HG03060 (cell line): ENCODE results near the gene TSPAN13.

Experiments
- ATAC-seq: cut with Tn5 transposase; IDR thresholded peaks from one replicate; pipeline ENCODE4 v1.9.1; 2021; ENCODE audit warnings: low read depth, moderate number of reproducible peaks; ENCODE audit not compliant: unreplicated experiment

Gene TSPAN13

DNA sequence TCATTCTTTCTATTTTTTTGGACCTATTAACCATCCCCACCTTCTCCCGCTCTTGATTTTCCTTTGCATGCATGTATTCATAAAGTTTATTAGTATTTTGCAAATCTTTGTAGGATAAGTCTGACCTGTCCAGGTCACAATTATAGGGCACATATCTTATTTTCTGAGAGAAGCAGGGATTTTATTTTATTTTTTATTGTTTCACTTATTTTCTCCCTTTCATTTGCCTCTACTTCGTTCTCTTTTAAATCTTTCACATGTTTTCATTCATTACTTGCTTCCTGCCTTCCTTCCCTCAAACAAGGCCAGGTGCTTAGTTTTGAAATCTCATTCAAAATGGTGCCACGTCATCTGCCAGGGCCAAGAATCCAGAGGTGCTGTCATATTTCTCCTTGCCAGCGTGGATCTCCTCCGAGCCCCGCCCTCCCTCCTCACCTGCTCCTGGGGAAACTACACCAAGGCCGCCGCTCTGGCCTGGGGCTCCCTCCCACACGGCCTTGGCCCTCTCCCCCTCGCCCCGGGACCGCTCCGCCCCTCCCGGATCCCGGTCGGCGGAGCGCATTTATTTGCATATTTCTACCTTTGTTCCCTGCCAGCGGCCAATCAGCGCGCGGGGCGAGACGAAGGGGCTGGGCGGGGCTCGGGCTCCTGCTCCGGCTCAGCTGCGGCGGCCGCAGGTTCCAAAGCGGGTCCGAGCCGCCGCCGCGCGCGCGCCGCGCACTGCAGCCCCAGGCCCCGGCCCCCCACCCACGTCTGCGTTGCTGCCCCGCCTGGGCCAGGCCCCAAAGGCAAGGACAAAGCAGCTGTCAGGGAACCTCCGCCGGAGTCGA lies at the start of gene TSPAN13:
Gene TSPAN13 (plus strand): TSS at position 654 of the 830 bp plus-strand sequence. CDS start 213 bp downstream, outside the sequence.
- ATAC-seq = no peak

DNA sequence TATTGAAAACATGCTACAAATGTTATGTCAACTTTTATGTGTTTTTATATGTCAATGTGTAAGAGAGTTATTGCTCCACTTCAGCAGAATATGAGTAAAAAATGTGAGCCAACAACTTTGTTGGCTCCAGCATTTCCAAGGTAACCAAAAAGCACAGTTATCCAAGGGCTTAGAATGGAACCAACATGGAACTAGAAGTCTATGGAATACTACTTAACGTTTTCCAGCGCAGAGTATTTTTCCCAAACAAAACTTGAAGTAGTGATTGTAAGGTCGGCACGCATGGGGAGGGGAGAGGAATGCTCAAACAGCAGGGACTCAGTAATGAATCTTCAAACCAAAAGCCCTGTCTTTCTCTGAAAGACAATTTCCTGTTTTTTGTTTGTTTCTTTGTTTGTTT lies 45.0 kb upstream of the TSPAN13 start:
- no peak for ATAC-seq

DNA sequence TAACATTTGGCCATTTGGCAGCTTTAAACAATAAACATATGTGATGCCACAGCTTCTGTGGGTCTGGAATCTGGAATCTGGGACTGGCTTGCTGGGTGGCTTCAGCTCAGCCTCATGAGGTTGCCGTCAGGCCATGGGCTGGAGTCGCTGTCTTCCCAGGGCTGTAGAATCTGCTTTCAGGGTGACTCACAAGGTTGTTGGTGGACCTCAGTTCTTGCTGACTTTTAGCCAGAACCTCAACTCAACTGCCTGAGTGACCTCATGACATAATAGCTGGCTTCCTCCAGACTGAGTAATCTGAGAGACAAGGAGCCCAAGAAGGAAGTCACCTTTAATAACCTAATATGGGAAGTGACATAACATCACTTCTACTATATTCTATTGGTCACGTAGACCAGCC lies 44.6 kb upstream of the TSPAN13 start:
- ATAC-seq = no peak

DNA sequence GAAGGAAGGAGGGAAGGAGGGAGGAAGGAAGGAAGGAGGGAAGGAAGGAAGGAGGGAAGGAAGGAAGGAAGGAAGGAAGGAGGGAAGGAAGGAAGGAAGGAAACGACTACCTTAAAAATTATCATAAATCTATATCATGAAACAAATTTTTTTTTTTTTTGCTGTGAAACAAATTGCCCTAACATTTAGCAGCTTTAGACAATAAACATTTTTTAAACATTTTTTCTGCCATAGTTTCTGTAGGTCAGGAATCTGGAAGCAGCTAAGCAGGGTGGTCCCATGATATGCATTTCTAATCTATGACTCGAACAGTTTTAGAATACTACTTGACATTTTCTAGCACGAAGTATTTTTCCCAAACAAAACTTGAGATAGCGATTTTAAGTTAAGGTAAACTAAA lies 42.9 kb upstream of the TSPAN13 start:
- no peak for ATAC-seq

DNA sequence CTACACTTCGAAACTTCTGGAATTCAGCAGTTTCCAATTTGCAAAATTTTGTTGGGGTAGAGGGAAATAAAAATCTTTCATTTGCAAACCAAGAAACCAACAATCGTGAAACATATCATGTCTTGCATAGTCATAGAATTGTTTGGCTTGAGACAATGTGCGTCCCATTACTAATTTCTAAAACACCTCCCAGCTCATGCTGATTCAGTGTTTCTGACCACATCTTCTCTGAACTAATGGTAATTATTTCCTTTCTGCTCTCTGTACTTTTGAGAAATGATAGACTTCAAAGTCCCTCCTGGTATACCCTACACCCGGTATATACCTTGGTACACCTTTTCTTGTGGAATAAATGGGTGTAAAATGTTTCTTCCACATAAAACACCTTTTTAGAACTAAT lies 41.8 kb upstream of the TSPAN13 start:
- no peak for ATAC-seq

DNA sequence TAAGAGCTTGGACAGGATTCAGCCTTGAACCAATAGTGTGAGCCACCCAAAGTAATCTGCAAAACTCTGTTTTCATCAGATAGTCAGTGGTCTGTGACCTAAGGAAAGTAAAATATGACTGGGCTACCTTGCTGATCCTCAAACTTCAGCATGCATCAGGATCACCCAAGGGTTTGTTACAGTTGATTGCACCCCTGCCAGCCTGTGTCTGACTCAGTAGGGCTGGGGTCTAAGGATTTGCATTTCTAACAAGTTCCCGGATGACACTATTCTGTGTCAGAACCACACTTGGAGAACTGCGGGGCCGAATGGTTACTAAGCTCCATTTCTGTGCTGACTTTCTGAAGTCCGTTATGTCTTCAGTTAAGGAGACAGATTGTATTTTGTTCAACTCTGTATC lies 40.6 kb upstream of the TSPAN13 start:
- ATAC-seq = no peak

DNA sequence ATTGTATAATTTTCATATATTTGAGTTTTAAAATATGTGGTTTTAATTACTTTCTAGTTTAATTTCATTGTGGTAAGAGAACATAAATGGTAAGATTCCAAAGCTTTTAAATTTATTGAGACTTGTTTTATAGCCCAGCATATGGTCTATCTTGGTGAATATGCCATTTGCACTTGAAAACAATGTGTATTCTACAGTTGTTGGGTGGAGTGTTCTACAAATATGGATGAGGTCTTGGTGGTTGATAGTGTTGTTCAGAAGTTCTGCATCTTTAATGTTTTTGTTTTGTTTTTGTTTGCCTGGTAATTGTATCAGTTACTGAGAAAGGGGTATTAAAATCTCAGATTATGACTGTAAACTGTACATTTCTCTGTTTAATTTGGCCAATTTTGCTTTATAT lies 37.6 kb upstream of the TSPAN13 start:
- ATAC-seq = no peak

DNA sequence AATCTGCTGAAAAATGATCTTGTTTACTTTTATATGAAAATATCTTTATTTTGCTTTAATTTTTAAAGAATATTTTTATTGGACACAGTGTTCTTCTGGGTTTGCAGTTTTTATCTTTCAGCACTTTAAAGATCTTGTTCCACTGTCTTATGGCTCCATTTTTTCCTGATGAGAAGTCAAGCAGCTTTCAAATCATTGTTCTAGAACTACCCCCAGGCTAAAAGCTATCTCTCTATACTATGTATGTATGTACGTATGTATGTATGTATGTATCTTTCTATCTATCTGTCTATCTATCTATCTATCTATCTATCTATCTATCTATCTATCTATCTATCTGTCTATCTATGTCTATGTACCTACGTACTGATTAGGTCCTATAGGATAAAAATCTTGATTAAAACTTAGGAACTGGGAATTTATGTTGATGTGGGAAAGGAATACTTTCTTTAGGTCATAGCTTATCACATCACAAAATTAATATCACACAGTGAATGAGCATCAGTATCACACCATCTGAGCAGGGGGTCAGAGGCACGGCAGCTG lies 35.4 kb upstream of the TSPAN13 start:
- no peak for ATAC-seq

DNA sequence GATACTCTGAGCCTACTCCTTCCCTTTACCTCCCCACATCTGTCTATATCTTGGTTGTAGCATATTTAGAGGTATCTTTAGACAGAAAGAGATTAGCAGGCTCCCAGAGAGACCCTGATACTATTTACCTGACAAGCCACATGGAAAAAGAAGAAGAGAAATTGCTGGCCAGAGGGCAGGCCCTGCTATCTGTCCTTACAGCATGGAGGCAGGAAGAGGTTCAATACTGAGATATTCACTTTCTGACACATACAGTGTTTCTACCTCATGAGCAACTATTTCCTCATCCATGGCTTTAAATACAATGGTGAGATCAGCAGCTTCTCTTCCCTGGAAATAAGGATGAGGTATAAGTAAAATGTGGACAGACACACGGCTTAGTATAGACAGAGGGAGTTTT lies 33.9 kb upstream of the TSPAN13 start:
- ATAC-seq = no peak

DNA sequence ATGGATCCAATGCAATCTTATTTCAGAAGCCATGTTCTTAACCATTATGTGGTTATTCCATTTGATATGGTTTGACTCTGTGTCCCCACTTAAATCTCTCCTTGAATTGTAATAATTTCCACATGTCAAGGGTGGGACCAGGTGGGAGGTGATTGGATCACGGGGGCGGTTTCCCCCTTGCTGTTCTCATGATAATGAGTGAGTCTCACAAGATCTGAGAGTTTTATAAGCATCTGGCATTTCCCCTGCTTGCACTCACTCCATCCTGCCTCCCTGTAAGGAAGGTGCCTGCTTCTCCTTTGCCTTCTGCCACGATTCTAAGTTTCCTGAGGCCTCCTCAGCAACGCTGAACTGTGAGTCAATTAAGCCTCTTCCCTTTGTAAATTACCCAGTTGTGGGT lies 32.0 kb upstream of the TSPAN13 start:
- no peak for ATAC-seq

DNA sequence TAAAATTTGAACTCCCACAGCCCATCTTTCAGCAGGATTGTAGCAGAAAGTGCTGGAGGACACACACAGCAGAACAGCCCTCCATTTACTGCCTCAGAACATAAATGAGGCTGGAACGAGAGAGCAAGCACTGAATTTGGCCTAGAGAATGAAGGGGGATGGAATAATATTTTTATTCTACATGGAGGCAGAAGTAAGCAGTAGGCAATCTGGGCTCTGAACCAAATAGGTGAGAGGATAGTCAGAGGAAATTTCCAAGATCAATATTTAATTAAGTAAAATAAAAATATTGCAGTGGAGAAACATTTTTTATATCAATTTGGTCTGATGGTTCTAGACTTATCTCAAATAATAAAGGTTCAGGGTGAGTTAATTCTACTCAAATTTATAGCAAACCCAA lies 29.2 kb upstream of the TSPAN13 start:
- ATAC-seq = no peak

DNA sequence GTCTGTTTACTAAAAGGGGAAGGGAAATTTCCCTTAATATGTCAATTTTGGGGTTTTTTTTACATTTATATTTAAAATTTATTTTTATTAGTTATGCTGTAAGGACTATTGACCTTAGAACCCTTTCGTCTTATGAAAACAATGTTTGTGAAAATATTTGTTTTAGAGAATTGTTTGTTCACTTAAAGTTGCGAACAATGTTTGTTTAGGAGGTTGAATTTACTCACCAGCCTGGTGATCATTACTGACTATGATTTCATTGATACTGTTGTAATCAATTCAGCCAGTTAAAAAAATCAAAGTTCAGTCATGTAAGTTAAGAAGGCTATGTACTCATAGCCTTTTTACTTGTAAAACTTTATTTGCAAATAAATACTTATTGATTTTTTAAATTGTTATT lies 27.4 kb upstream of the TSPAN13 start:
- ATAC-seq = no peak

DNA sequence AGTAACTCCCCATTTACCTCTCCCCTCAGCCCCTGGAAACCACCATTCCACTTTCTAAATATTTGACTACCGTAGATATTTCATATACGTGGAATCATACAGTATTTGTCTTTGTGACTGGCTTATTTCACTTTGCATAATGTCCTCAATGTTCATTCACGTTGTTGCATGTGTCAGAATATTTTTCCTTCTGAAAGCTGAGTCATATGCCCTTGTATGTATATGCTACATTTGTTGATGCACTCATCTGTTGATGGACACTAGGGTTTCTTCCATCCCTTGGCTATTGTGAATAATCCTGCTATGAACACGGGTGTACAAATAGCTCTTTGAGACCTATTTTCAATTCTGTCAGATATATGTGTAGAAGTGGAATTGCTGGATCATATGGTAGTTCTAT lies 25.8 kb upstream of the TSPAN13 start:
- ATAC-seq = no peak

DNA sequence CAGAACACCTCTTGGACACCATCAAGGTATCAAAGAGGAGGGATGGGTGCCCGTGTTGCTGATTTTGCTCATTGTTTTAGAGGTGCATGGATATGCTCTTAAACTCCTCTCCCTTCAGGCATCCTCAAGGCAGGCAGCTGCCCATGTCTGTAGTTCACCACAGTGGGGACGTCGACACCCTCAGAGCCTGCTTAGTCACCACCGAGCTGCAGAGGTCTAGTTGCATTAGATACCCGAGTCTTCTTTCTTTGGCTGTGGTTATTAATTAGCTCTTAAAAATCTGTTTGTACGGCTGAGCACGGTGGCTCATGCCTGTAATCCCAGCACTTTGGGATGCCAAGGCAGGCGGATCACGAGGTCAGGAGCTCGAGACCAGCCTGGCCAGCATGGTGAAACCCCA lies 24.7 kb upstream of the TSPAN13 start:
- no peak for ATAC-seq

DNA sequence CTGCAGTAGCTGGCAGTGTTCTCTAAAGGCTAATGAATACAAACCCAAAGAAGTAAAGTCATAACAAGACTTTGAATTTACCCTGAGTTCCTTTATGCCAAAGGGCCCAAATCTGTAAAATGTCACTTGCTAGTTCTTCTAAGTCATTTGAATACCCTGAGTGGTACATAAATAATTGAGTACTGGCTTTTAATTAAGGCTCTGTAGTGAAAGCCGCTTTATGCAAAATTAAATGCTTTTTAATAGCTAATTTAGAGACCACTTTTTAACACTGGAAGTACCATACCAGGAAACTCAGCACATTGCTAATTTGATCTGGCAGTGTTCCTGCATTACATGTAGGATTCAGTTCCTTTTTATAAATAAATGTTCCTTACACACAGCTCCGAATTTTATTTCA lies 24.0 kb upstream of the TSPAN13 start:
- ATAC-seq = no peak

DNA sequence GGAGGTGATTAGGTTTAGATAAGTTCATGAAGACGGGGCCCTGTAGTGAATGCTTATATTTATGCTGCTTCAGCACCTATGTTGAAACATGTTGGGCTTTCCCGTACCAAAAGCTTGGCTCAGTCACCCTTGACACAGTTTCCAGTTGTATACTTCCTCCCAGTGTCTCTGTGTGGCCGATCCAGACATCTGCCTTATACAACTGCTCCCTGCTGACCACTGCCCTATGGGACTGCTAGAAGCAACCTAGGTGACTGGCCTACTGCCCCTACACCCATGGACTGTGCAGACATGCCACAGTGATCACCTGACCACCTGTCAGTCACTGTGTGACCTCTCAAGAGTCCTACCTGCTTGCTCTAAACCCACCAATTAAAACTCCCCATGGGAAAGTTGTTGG lies 22.6 kb upstream of the TSPAN13 start:
- ATAC-seq = no peak

DNA sequence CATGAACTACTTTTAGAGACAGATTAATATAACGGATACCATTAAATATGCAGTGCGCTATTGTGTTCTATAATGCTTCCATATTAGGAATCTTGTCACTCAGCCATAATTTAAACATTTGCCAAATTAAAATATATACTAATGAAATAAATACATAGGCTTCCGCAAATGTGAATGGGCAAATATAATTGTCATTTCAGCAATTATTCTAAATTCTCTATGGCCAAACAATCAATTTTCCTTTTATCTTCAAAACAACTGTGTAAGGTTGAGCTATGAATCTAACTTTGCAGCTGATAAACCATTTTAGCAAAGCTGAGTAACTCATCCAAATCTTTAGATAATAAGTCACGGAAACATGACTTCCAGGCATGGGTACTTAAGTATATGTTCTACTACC lies 20.7 kb upstream of the TSPAN13 start:
- ATAC-seq = no peak

DNA sequence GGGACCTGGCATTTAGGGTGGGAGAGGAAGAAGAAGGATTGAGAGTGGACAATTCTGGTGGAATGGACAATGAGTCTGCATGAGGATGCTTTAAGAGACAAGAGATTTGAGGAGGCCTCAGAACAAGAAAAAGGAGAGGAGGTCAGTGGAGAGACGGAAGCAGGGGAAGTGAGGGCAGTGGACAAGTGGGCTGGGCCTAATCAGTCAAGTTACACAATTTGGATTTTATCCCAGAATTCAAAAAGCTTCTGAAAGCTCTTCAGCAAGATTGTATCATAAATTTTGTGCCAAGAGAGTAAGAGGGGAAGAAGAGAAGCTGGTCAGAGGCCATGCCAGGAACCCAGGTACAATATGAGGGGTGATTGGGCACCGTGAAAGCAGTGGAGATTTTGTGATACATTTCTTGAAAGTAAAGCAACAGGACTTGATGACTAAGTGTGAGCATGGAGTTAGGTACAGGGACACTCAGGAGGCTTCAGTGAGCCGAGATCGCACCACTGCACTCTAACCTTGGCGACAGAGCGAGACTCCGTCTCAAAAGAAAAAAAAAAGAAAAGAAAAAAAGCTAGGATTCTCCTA lies 19.3 kb upstream of the TSPAN13 start:
- no peak for ATAC-seq

DNA sequence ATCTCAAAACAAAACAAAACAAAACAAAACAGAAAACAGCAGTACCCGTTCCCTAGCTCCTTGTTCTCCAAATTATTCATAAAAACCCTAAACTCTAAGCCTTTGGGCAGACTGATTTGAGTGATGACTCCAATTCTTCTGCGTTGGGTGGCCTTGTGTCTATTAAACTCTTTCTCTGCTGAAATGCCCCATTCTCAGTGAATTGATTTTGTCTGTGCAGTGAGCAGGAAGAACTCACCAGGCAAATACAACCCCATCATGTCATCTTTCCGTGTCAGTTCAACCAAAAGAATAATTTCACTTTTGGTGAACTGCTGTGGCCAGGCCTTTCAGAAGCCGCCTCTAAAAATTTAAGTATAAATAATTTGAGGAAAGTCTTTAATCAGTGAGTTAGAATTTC lies 18.5 kb upstream of the TSPAN13 start:
- no peak for ATAC-seq

DNA sequence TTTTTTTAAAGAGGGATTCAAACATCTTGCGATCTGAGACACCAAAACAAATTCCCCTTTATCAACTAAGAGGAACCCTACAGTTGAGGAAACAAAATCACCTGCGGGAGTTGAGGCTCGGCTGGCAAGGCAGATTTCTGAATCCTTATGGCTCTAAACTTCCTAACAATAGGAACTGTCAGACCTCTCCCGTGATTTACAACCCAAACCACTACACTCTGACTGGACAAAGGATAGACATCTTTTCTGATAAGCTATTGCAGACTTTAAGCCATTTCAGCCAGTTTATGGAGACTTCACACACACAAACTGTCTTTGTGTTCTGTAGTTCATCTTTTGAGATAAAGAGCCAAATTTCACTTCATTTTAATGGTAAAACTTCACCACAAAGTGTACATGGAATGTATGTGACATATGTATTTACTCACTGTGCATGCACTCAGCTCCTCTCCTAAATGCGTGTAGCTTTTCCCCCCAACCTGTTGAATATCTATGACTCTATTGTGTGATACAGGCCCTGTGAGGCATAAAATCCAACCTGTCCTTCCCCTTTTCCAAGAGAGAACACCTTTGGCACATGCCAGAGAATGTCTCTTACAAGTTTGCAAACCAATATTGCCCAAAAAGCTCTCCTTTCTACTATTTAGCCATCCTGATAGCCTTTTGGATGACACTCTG lies 15.4 kb upstream of the TSPAN13 start:
- no peak for ATAC-seq

DNA sequence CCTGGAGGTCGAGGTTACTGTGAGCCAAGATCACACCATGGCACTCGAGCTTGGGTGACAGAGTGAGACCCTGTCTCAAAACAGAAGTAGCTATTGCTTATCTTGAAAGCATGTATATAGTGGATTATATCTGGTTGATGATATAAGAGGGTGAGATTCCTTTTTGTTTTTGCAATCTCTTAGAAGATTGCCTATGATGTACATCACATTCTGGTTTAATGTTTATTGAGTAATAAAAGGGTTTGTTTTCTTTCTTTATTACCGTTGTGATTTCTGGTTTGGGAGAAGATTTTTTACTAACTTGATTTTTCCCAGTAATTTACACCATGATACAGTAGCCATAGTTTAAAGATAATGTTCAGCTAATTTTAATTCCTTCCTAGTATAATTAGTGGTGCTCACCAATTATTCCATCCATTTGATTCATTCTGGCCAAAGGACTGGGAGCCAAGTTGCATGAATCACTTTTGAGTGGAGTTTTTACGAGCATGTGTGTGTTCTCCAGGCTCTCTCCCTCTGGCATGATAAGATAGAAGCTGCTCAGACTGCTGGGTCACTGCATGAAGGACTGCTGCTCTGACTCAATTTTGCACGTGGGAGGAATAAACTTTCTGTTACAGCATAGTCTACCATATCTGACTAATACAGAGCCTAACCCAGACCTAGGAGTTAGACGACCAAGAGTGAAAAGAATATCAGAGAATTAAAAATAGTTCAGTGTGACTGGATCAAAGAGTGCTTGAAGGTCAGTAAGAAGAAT lies 13.5 kb upstream of the TSPAN13 start:
- no peak for ATAC-seq
